ENCODE results near the gene ABCD2. TPM values are rescaled to one million over a fixed set of nuclear protein-coding genes. Genes with fewer than 3 reads are reported as not detected.

Gene ABCD2
- total and polyA plus RNA-seq, 2 donors (not counting 3 experiments of a cell fraction or from before 2014, with no cell fraction given) = not detected

- H3K36me3 ChIP-seq (ENCODE audit: control insufficient read depth in 2 of 2, extremely low read depth in 1 of 2, insufficient read depth in 2 of 2, low read length in 2 of 2) = no peaks in the 10 kb centered on the region
- no peaks in the 10 kb centered on the region for H3K4me1 ChIP-seq (ENCODE audit: control insufficient read depth, extremely low read depth, insufficient read depth, low read length)
- no peaks in the 10 kb centered on the region for H3K79me2 ChIP-seq (ENCODE audit: control insufficient read depth, insufficient read depth, low read length)
- CTCF ChIA-PET = no interaction called here
- DNase-seq (ENCODE audit: low read depth, low spot score) = no peak
- H3K9ac ChIP-seq (replicated peaks; ENCODE audit: extremely low read depth, insufficient read depth, low read length) = no peak overlapping the region
- no peak overlapping the region for H3K4me2 ChIP-seq (ENCODE audit: insufficient read depth, low read length)
- no peaks in the 10 kb centered on the region for H4K20me1 ChIP-seq (replicated peaks; ENCODE audit: control insufficient read depth, extremely low read depth, insufficient read depth, low read length)
- H3K9me3 ChIP-seq (replicated peaks; ENCODE audit: control insufficient read depth, insufficient read depth, low read length) = no peaks in the 10 kb centered on the region
- TF ChIP-seq MYC (IDR thresholded peaks at IDR 0.05; ENCODE audit: low read depth, low read length) (no peak), FOS (IDR thresholded peaks at IDR 0.05; ENCODE audit: borderline replicate concordance, insufficient read depth, low read length) (no peak)
- dilution Hi-C loops (cut with MboI; ENCODE audit: extremely low pct_ligation_motif_present, low sequenced_read_pairs) = no loop called here
- no peak overlapping the region for H2AFZ ChIP-seq (ENCODE audit: low read depth, low read length)
- FAIRE-seq = no peak
- no peak overlapping the region for H3K4me3 ChIP-seq (replicated peaks in 1 of 3; ENCODE audit: insufficient read depth in 1 of 3, low read depth in 1 of 3, low read length in 3 of 3)
- no TSS peak for BruUV-seq (replicated peaks)
- no peaks in the 10 kb centered on the region for H3K9me1 ChIP-seq (replicated peaks; ENCODE audit: control insufficient read depth, extremely low read depth, insufficient read depth, low read length)
- peaks cover 0 to 3% of the 10 kb centered on the region in 2 experiments for H3K27me3 ChIP-seq (ENCODE audit: control insufficient read depth in 2 of 2, insufficient read depth in 2 of 2, low read length in 2 of 2)
- no peak overlapping the region for H3K27ac ChIP-seq (ENCODE audit: insufficient read depth, low read depth, low read length)
- intact Hi-C loops (cut with micrococcal nuclease) = no loop called here
- POLR2A ChIA-PET = no interaction called here
Observed at GRCh38 chr12:39588348-39588747, 31.3 kb downstream of the ABCD2 start.

- POLR2A ChIA-PET = no interaction called here
Observed at GRCh38 chr12:39587225-39587624, 32.4 kb downstream of the ABCD2 start.

More at GRCh38 chr12:39587225-39587624, 32.4 kb downstream of the ABCD2 start:
- peaks cover 0 to 3% of the 10 kb centered on the region in 2 experiments for H3K27me3 ChIP-seq (ENCODE audit: control insufficient read depth in 2 of 2, insufficient read depth in 2 of 2, low read length in 2 of 2)
- DNase-seq (ENCODE audit: low read depth, low spot score) (no peak), FAIRE-seq (no peak)
- no peak overlapping the region for H3K27ac ChIP-seq (ENCODE audit: insufficient read depth, low read depth, low read length)
- no peak for TF ChIP-seq MAX (IDR thresholded peaks at IDR 0.05; ENCODE audit: insufficient read depth, insufficient read length)
- TF ChIP-seq POLR2AphosphoS5 (IDR thresholded peaks at IDR 0.05; ENCODE audit: insufficient read depth, low read depth, low read length) = no peak
- no peak for TF ChIP-seq JUN (IDR thresholded peaks at IDR 0.05; ENCODE audit: borderline replicate concordance, insufficient read depth, insufficient read length, low read depth)
- no peak for TF ChIP-seq MYC (IDR thresholded peaks at IDR 0.05; ENCODE audit: low read depth, low read length)
- TF ChIP-seq POLR2A (IDR thresholded peaks at IDR 0.05; ENCODE audit: low read depth, low read length) = no peak
- TF ChIP-seq GATA2 (IDR thresholded peaks at IDR 0.05; ENCODE audit: insufficient read depth, insufficient read length, low read depth, low read length) = no peak
- no peak for TF ChIP-seq EZH2 (IDR thresholded peaks at IDR 0.05; ENCODE audit: borderline replicate concordance, low read depth, low read length, severe bottlenecking)
- H4K20me1 ChIP-seq (replicated peaks; ENCODE audit: control insufficient read depth, extremely low read depth, insufficient read depth, low read length) = no peaks in the 10 kb centered on the region
- dilution Hi-C loops (cut with MboI; ENCODE audit: extremely low pct_ligation_motif_present, low sequenced_read_pairs) = no loop called here
- CTCF ChIA-PET = no interaction called here
- BruUV-seq (replicated peaks) = no TSS peak
- H3K4me1 ChIP-seq (ENCODE audit: control insufficient read depth, extremely low read depth, insufficient read depth, low read length) = no peaks in the 10 kb centered on the region
- no peak overlapping the region for H3K4me2 ChIP-seq (ENCODE audit: insufficient read depth, low read length)
- no peak overlapping the region for H3K9ac ChIP-seq (replicated peaks; ENCODE audit: extremely low read depth, insufficient read depth, low read length)
- no peaks in the 10 kb centered on the region for H3K9me3 ChIP-seq (replicated peaks; ENCODE audit: control insufficient read depth, insufficient read depth, low read length)
- H3K4me3 ChIP-seq (replicated peaks in 1 of 3; ENCODE audit: insufficient read depth in 1 of 3, low read depth in 1 of 3, low read length in 3 of 3) = no peak overlapping the region
- H2AFZ ChIP-seq (ENCODE audit: low read depth, low read length) = no peak overlapping the region
- intact Hi-C loops (cut with micrococcal nuclease) = no loop called here
- no peaks in the 10 kb centered on the region for H3K79me2 ChIP-seq (ENCODE audit: control insufficient read depth, insufficient read depth, low read length)
- no peaks in the 10 kb centered on the region for H3K9me1 ChIP-seq (replicated peaks; ENCODE audit: control insufficient read depth, extremely low read depth, insufficient read depth, low read length)
- H3K36me3 ChIP-seq (ENCODE audit: control insufficient read depth in 2 of 2, extremely low read depth in 1 of 2, insufficient read depth in 2 of 2, low read length in 2 of 2) = no peaks in the 10 kb centered on the region
